Spleen (tissue), 11 donors: ENCODE data around the gene TRIM54. TPM values are rescaled to one million over a fixed set of nuclear protein-coding genes. Genes with fewer than 3 reads are reported as not detected.
"Not testable (repeated sequence)": the region's sequence is repeated elsewhere in the genome, so short reads cannot be mapped to it uniquely, and the experiment has no call there.

ENCODE experiments used
- DNase-seq: peaks from one replicate; pipeline ENCODE4 v3.0.0-alpha.2; 2020
- H3K27ac ChIP-seq, 8 donors: fragments of 200-600 bp; sonication (generic) in 7 of 8; 1 replicate in 4 of 8; 2 replicates in 4 of 8; pipeline versions ENCODE4 v1.5.0 to v1.8.0; 2016 to 2021; ENCODE audit warnings: inconsistent platforms in 4 of 8, mild to moderate bottlenecking in 4 of 8, moderate library complexity in 1 of 8
- H3K27me3 ChIP-seq, 7 donors: fragments of 200-600 bp; sonication (generic) in 6 of 7; replicated peaks in 1 of 7; 1 replicate in 4 of 7; 2 replicates in 3 of 7; pipeline versions ENCODE4 v1.5.0 to v1.8.0; 2016 to 2021; ENCODE audit warnings: inconsistent platforms in 3 of 7, mild to moderate bottlenecking in 1 of 7
- H3K36me3 ChIP-seq, 6 donors: fragments of 200-600 bp; sonication (generic) in 5 of 6; 1 replicate in 4 of 6; 2 replicates in 2 of 6; pipeline versions ENCODE4 v1.5.0 to v1.8.0; 2016 to 2021; ENCODE audit warnings: inconsistent platforms in 2 of 6
- H3K4me1 ChIP-seq, 6 donors: fragments of 200-600 bp; sonication (generic) in 5 of 6; 1 replicate in 3 of 6; 2 replicates in 3 of 6; pipeline versions ENCODE4 v1.5.0 to v1.8.0; 2016 to 2021; ENCODE audit warnings: inconsistent platforms in 3 of 6
- H3K4me3 ChIP-seq, 8 donors: fragments of 200-600 bp; sonication (generic) in 7 of 8; 1 replicate in 4 of 8; 2 replicates in 4 of 8; pipeline versions ENCODE4 v1.5.0 to v1.8.0; 2016 to 2021; ENCODE audit warnings: inconsistent platforms in 4 of 8, mild to moderate bottlenecking in 4 of 8, moderate library complexity in 2 of 8
- H3K9me3 ChIP-seq, 8 donors: fragments of 200-600 bp; sonication (generic) in 7 of 8; 1 replicate in 4 of 8; 2 replicates in 4 of 8; pipeline versions ENCODE4 v1.5.0 to v1.8.0; 2016 to 2021; ENCODE audit warnings: inconsistent platforms in 4 of 8
- POLR2A ChIP-seq, 3 donors: fragments of 450-650 bp; IDR thresholded peaks; one replicate each; pipeline ENCODE4 v1.5.1; 2017; ENCODE audit warnings: antibody characterized with exemption in 3 of 3, mild to moderate bottlenecking in 1 of 3
- POLR2AphosphoS5 ChIP-seq, 3 donors: sonication (generic); formaldehyde crosslinking; IDR thresholded peaks; one replicate each; pipeline ENCODE4 v1.5.1; 2017; ENCODE audit warnings: antibody characterized with exemption in 3 of 3
- WGBS, 5 donors: extraction: QIAGEN DNeasy Blood & Tissue Kit in 3 of 5; methylation state at CpG; one replicate each; pipeline versions ENCODE4 v1.1.5 to v1.1.7; 2013 to 2018; 5-methylcytosine and 5-hydroxymethylcytosine counted together
- intact Hi-C: fragments of 100-400 bp; cut with DNase I; formaldehyde crosslinking; loops from one replicate; pipeline ENCODE4 v1.15.0; 2023; ENCODE audit warnings: low total_unique reads
- polyA plus RNA-seq, 3 donors: library from polyadenylated mRNA; stranded (reverse); fragments of 200-250 nt; gene quantifications; one replicate each; pipeline ENCODE4 v1.2.1, GENCODE V29; 2013
- total RNA-seq, 7 donors: library from RNA; depleted of rRNA in 3 of 7; stranded (reverse); fragments of >200 nt in 3 of 7; fragmentation: NEBNext Ultra II Directional in 4 of 7; extraction: Animal tissue kit (Norgen Biotek cat#: 25700) in 4 of 7; gene quantifications; one replicate each; pipeline versions ENCODE4 v1.1.0 to v1.2.1, GENCODE V29; 2016 to 2021
- TF ChIP-seq, protein P1 (sequence below), 11 experiments: fragments of 200-600 bp in 7 of 11; fragments of 450-650 bp in 4 of 11; sonication (generic) in 4 of 11; IDR thresholded peaks in 8 of 11; conservative IDR thresholded peaks in 3 of 11; 1 replicate in 7 of 11; 2 replicates in 4 of 11; pipeline versions ENCODE4 v1.4.0 to v1.8.0; 2016 to 2021; ENCODE audit warnings: antibody characterized with exemption in 11 of 11, inconsistent platforms in 4 of 11, mild to moderate bottlenecking in 1 of 11
- donor health status: healthy with polysubstance abuse.
- donor health status: DM: no; HTN: no; CAD: no; lungs with moderate emphysema.
- donor health status: DM: no; HTN: no; CAD: no.
- donor health status: Bipolar disorder and iron deficiency.
- donor health status: healthy.
- donor health status: DM: no; HTN: no; CAD: no.
- donor health status: DM: yes; HTN: yes; CAD: no.

TRIM54 gene
- total and polyA plus RNA-seq, 10 donors = 0.22 to 3.1 (median 0.49) TPM; not detected in 1

DNA sequence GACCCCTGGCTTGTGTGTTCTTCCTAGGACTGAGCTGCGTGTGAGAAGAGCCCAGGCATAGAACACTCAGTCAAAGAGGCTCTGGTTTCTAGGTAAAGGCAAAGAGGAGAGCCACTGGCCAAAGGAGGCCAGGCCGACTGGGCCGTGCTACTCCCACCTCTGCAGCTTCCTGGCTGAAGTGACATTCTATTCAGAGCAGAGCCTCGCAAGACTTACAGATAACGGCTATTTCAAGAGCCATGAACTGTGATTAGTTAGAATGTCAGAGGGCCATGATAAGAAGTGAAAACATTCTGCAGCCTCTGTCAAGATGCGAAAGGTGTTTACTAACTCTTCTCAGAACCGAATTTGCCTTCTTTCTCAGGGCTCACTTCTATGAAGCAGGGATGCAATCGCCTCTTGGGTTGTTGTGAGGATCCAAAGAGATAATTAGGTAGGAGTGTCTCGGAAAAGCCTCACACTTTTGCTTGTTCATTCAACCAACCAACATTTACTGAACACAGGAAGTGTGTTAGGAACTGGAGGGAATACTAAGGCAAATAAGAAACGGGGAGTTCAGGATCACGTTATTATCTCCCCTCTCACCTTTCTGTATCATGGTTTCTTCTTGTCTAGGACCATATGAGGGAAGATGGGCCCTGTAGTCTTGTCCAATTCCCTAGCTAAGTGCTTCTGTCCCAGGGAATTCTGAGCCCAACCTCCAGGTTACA is 10.4 kb upstream of the TRIM54 start:
- H3K4me3 ChIP-seq = no peak overlapping the region
- no peaks in the 10 kb centered on the region for H3K36me3 ChIP-seq
- no peaks in the 10 kb centered on the region for H3K9me3 ChIP-seq
- intact Hi-C loops = loop anchor here (10.0 kb wide), 1 partner anchor 307 kb away; no protein-coding TSS in a partner anchor
- WGBS, 5 donors = 71 to 76% (median 76%) methylated on average over 11 of the region's 11 CpGs
- no peak overlapping the region for H3K27ac ChIP-seq
- no peak for TF ChIP-seq POLR2A (IDR thresholded peaks at IDR 0.05)
- no peak for TF ChIP-seq POLR2AphosphoS5 (IDR thresholded peaks at IDR 0.05)
- TF ChIP-seq, protein P1, sequence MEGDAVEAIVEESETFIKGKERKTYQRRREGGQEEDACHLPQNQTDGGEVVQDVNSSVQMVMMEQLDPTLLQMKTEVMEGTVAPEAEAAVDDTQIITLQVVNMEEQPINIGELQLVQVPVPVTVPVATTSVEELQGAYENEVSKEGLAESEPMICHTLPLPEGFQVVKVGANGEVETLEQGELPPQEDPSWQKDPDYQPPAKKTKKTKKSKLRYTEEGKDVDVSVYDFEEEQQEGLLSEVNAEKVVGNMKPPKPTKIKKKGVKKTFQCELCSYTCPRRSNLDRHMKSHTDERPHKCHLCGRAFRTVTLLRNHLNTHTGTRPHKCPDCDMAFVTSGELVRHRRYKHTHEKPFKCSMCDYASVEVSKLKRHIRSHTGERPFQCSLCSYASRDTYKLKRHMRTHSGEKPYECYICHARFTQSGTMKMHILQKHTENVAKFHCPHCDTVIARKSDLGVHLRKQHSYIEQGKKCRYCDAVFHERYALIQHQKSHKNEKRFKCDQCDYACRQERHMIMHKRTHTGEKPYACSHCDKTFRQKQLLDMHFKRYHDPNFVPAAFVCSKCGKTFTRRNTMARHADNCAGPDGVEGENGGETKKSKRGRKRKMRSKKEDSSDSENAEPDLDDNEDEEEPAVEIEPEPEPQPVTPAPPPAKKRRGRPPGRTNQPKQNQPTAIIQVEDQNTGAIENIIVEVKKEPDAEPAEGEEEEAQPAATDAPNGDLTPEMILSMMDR (IDR thresholded peaks at IDR 0.05 in 8 of 11, conservative IDR thresholded peaks at IDR 0.05 in 3 of 11) = no peak
- peaks cover 0 to 29% (median 0%) of the 10 kb centered on the region in 7 donors for H3K27me3 ChIP-seq
- no peak for DNase-seq
- H3K4me1 ChIP-seq = no peaks in the 10 kb centered on the region

DNA sequence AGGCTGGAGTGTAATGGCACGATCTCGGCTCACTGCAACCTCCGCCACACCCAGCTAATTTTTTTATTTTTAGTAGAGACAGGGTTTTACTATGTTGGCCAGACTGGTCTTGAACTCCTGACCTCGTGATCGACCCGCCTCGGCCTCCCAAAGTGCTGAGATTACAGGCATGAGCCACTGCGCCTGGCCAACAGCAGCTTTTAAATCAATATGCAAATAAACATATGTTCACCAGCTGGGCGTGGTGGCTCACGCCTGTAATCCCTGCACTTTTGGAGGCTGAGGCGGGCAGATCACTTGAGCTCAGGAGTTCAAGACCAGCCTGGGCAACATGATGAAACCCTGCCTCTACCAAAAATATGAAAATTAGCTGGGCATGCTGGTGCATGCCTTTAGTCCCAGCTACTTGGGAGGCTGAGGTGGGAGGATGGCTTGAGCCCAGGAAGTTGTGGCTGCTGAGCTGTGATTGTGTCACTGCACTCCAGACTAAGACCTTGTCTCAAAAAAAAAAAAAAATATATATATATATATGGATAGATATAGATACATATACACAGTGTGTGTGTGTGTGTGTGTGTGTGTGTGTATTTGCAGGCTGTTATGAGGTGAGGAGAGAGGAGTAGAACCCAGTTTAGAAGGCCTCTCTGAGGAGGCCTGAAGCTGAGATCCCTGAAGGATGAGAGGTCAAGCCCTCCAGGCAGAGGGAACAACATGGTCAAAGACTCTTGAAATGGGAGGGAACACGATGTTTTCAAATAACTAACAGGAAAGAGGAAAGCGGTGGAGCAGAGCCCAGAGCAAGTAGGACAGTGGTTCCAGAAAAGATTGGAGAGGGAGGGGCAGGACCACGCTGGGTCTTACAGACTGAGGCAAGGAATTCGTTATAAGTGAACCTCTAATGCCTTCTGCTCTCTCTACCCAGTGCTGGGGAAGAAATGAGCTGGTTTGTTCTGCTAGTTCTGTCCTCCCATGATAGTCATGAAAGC is 9.4 kb upstream of the TRIM54 start:
- not testable (repeated sequence) for H3K4me3 ChIP-seq, H3K36me3 ChIP-seq, H3K27ac ChIP-seq, H3K4me1 ChIP-seq, H3K9me3 ChIP-seq, DNase-seq
- H3K27me3 ChIP-seq = peaks cover 0 to 26% (median 0%) of the 10 kb centered on the region in 7 donors
- WGBS, 5 donors = 77 to 85% (median 82%) methylated on average over 15 of the region's 15 CpGs
- intact Hi-C loops = loop anchor here (10.0 kb wide), 1 partner anchor 308 kb away; no protein-coding TSS in a partner anchor

DNA sequence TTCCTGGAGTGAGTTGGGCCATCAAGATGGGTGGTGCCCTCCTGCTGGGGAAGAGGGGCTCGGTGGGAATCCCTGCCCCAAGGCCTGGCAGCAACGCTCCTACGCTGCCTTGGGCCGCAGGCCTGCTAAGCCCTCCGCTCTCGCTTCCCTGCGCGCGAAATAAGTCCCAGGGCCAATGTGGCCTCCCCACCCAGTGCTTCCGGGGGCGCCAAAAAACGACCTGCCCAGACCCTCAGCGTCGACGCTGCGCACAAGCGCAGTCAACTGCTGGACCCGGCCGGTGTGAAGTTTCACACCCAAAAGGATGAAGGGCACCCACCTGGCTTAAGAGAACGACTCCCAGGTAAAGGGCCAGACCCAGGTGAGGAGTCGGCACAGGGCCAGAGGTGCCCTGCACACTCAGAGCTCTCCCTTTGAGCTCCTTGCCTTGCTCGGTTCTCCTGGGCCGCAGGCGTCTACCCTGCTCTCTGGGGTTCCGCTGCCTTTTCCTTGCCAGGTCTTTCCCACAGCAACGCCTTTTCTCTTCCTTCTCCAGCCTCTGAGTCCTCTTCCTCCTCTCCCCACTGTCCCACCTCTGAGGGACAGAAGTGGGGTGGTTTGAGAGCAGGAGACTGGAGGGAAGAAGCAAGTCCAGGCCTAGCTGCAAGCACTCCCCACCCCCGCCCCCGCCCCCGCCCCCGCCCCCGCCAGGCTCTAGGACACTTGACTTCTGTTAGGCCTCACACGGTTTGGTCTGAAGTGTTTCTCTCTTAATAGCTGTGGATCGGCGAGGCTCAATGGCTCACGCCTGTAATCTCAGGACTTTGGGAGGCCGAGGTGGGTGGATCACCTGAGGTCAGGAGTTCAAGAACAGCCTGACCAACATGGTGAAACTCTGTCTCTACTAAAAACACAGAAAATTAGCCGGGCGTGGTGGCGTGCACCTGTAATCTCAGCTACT is 6.7 kb upstream of the TRIM54 start, which contains the start of gene DNAJC5G:
TSS of gene DNAJC5G (plus strand) at position 223 of the 940 bp plus-strand sequence. CDS start 1,296 bp downstream, outside the sequence.
- Histone ChIP-seq H3K36me3 (no peaks in the 10 kb centered on the region), H3K9me3 (no peaks in the 10 kb centered on the region), H3K4me3 (no peak within 1 kb of the TSS), H3K4me1 (peaks cover 5 to 10% (median 8%) of the 10 kb centered on the region in 6 donors), H3K27ac (no peak within 1 kb of the TSS), H3K27me3 (peaks cover 0 to 10% (median 0%) of the 10 kb centered on the region in 7 donors)
- no peak for DNase-seq
- intact Hi-C loops = loop anchor here (5.0 to 10.0 kb wide), 2 partner anchors 178 to 311 kb away; no protein-coding TSS in a partner anchor
- TF ChIP-seq POLR2AphosphoS5 (IDR thresholded peaks at IDR 0.05) (no peak), POLR2A (IDR thresholded peaks at IDR 0.05) (no peak)
- TF ChIP-seq, protein P1 (IDR thresholded peaks at IDR 0.05 in 8 of 11, conservative IDR thresholded peaks at IDR 0.05 in 3 of 11) = no peak
- WGBS, 5 donors = 79 to 88% (median 86%) methylated on average over 19 to 39 of the region's 39 CpGs

DNA sequence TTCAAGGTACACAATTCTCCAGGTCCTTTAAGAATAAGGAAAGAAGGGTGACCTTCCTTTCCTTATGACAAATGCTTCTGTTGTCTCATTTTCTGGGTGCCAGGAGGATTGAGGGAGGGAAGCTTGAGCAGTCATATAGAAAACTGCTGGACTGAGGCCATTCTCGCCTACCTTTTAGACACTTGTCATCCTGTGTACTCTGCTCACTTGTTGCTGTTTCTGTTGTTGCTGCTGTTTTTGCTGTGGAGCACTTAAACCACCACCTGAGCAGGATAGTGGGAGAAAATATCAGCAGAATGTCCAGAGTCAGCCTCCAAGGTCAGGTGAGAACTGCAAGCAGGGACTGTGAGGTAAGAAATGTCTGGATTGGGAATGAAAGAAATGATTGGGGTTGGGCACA is 4.2 kb upstream of the TRIM54 start:
- intact Hi-C loops = loop anchor here (5.0 to 10.0 kb wide), 2 partner anchors 181 to 313 kb away; no protein-coding TSS in a partner anchor
- TF ChIP-seq POLR2AphosphoS5 (IDR thresholded peaks at IDR 0.05) (no peak), POLR2A (IDR thresholded peaks at IDR 0.05) (no peak)
- TF ChIP-seq, protein P1 (IDR thresholded peaks at IDR 0.05 in 8 of 11, conservative IDR thresholded peaks at IDR 0.05 in 3 of 11) = no peak
- Histone ChIP-seq H3K27ac (no peak overlapping the region), H3K4me3 (no peak overlapping the region), H3K4me1 (peaks cover 5 to 10% (median 8%) of the 10 kb centered on the region in 6 donors), H3K36me3 (no peaks in the 10 kb centered on the region), H3K27me3 (peaks cover 0 to 18% (median 0%) of the 10 kb centered on the region in 7 donors), H3K9me3 (no peaks in the 10 kb centered on the region)
- 63 to 78% (median 73%) methylated on average over 1 of the region's 1 CpG for whole genome bisulfite sequencing, 5 donors
- no peak for DNase-seq
